Stimulated activated CD8-positive, alpha-beta memory T cell treated with anti-CD3 and anti-CD28 coated beads, Interleukin-12 subunit alpha, Interleukin-12 subunit beta, amount 100 ng/mL, for 24 hours (primary cell): Measurements from ENCODE around the gene QPRT.
"Not testable (repeated sequence)": the region's sequence is repeated elsewhere in the genome, so short reads cannot be mapped to it uniquely, and the experiment has no call there.

Source experiments
- DNase-seq: peaks from one replicate; pipeline ENCODE4 v3.0.0-alpha.2; 2020; ENCODE audit errors: extremely low read depth

Gene QPRT

DNA sequence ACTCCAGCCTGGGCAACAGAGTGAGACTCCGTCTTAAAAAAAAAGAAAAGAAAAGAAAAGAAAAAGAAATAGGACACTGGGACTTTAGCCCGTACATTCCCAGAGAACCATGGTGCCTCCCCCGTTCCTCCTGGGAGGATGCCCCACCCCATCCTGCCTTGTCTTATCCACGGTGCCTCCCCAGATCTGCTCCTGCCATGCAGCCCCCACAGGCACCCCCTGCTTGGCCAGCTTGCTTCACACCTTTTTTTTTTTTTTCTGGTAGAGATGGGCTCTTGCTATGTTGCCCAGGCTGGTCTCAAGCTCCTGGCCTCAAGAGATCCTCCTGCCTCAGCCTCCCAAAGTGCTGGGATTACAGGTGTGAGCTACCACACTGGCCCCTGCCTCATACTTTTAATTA is 67.5 kb downstream of the QPRT start:
- DNase-seq, result not testable (repeated sequence)
